HCT116 (cell line): ENCODE measurements around the gene ZNF446. TPM values are rescaled to one million over a fixed set of nuclear protein-coding genes. Genes with fewer than 3 reads are reported as not detected.

Experiments
- ATAC-seq: fragments of 200-7000 bp; cut with Tn5 transposase; 2 replicates; pipeline ENCODE4 v1.9.1; 2020; ENCODE audit warnings: mild to moderate bottlenecking, moderate library complexity
- BruUV-seq: library from RNA; stranded (reverse); fragments of 400-500 nt; replicated peaks from 2 replicates; lab custom pipeline; 2021; lab: Mats Ljungman, UMichigan
- CTCF ChIA-PET: fragments of 300-600 bp; sonication (Branson Sonifier 250); formaldehyde crosslinking; loops from one replicate; lab custom pipeline; 2021; ENCODE audit warnings: antibody characterized with exemption; lab: Charles Lee
- POLR2A ChIA-PET: fragments of 300-600, 350-600 bp; sonication (Branson Sonifier 250); formaldehyde crosslinking; loops from one replicate; lab custom pipeline; 2021; ENCODE audit warnings: antibody characterized with exemption; lab: Charles Lee
- RAD21 ChIA-PET, 2 experiments: fragments of 300-600 bp; sonication (Branson Sonifier 250); formaldehyde crosslinking; loops; one replicate each; lab custom pipeline; 2023; ENCODE audit warnings: low total read pairs in 2 of 2; ENCODE audit not compliant: uncharacterized antibody in 2 of 2, unreplicated experiment in 2 of 2, low non-redundant PET in 1 of 2; lab: Charles Lee
- DNase-seq: peaks from one replicate; pipeline ENCODE4 v3.0.0-alpha.2; 2010; ENCODE audit warnings: low read depth, low spot score
- H2AFZ ChIP-seq: fragments of 200-600 bp; shearing (Covaris generic), sonication (generic); 2 replicates; pipeline ENCODE4 v1.6.1; 2017; ENCODE audit warnings: low read depth, mixed run types, mixed read lengths, antibody characterized with exemption, low read length; ENCODE audit not compliant: poor library complexity, severe bottlenecking
- H3K27ac ChIP-seq: 2 replicates; pipeline ENCODE4 v1.5.1; 2012; ENCODE audit warnings: low read depth, low read length
- H3K27me3 ChIP-seq: fragments of 200-600 bp; sonication (generic); 2 replicates; pipeline ENCODE4 v1.6.1; 2016; ENCODE audit warnings: mixed run types, low read length, mixed read lengths; ENCODE audit not compliant: insufficient read depth
- H3K36me3 ChIP-seq, 2 experiments: fragments of 200-500 bp in 1 of 2; fragments of 200-600 bp in 1 of 2; sonication (Bioruptor generic) in 1 of 2; sonication (generic) in 1 of 2; 2 replicates each; pipeline versions ENCODE4 v1.5.1 to v1.6.1; 2014 to 2016; ENCODE audit warnings: low read length in 2 of 2, inconsistent platforms in 1 of 2, mixed read lengths in 1 of 2, mixed run types in 1 of 2; ENCODE audit not compliant: insufficient read depth in 2 of 2, control insufficient read depth in 1 of 2
- H3K4me1 ChIP-seq, 2 experiments: fragments of 200-600 bp in 1 of 2; sonication (generic) in 1 of 2; 2 replicates each; pipeline versions ENCODE4 v1.5.1 to v1.6.1; 2012 to 2017; ENCODE audit warnings: low read length in 2 of 2, inconsistent platforms in 1 of 2, mild to moderate bottlenecking in 1 of 2, mixed read lengths in 1 of 2, mixed run types in 1 of 2, moderate library complexity in 1 of 2; ENCODE audit not compliant: insufficient read depth in 2 of 2, control insufficient read depth in 1 of 2
- H3K4me2 ChIP-seq: fragments of 200-600 bp; sonication (generic); 2 replicates; pipeline ENCODE4 v1.6.1; 2017; ENCODE audit warnings: mixed run types, low read length, mixed read lengths
- H3K4me3 ChIP-seq, 2 experiments: fragments of 200-600 bp in 1 of 2; sonication (generic) in 1 of 2; replicated peaks in 1 of 2; 2 replicates each; pipeline ENCODE4 v1.5.1; 2011 to 2016; ENCODE audit warnings: low read length in 2 of 2, control low read depth in 1 of 2, low read depth in 1 of 2, mild to moderate bottlenecking in 1 of 2, mixed read lengths in 1 of 2, mixed run types in 1 of 2
- H3K79me2 ChIP-seq: fragments of 200-600 bp; sonication (generic); 2 replicates; pipeline ENCODE4 v1.6.1; 2017; ENCODE audit warnings: mild to moderate bottlenecking, mixed run types, low read length, moderate library complexity, mixed read lengths; ENCODE audit not compliant: insufficient read depth
- H3K9ac ChIP-seq: fragments of 200-600 bp; sonication (generic); 2 replicates; pipeline ENCODE4 v1.6.1; 2016; ENCODE audit warnings: low read length, mixed read lengths
- H3K9me2 ChIP-seq: fragments of 200-600 bp; sonication (generic), shearing (Covaris generic); 2 replicates; pipeline ENCODE4 v1.6.1; 2017; ENCODE audit warnings: mixed run types, mild to moderate bottlenecking, moderate library complexity; ENCODE audit not compliant: insufficient read depth
- H3K9me3 ChIP-seq, 2 experiments: fragments of 200-500 bp in 1 of 2; fragments of 200-600 bp in 1 of 2; sonication (Bioruptor generic) in 1 of 2; sonication (generic) in 1 of 2; 2 replicates each; pipeline ENCODE4 v1.6.1; 2014 to 2017; ENCODE audit warnings: low read length in 2 of 2, mixed read lengths in 2 of 2, inconsistent platforms in 1 of 2, low read depth in 1 of 2, mild to moderate bottlenecking in 1 of 2, mixed run types in 1 of 2, moderate library complexity in 1 of 2; ENCODE audit not compliant: control insufficient read depth in 1 of 2, insufficient read depth in 1 of 2
- H4K20me1 ChIP-seq: fragments of 200-600 bp; sonication (generic), shearing (Covaris generic); 2 replicates; pipeline ENCODE4 v1.6.1; 2017; ENCODE audit warnings: mixed run types, mild to moderate bottlenecking, moderate library complexity; ENCODE audit not compliant: insufficient read depth
- CBX3 ChIP-seq: IDR thresholded peaks from 2 replicates; pipeline ENCODE4 v1.6.1; 2012; ENCODE audit warnings: low read depth
- CEBPB ChIP-seq: IDR thresholded peaks from 2 replicates; pipeline ENCODE4 v1.6.1; 2012; ENCODE audit warnings: low read depth
- EZH2 ChIP-seq: fragments of 200-600 bp; sonication (generic); IDR thresholded peaks from 2 replicates; pipeline ENCODE4 v1.6.1; 2017; ENCODE audit warnings: antibody characterized with exemption, mixed run types
- FOSL1 ChIP-seq: IDR thresholded peaks from 2 replicates; pipeline ENCODE4 v1.6.1; 2012; ENCODE audit warnings: low read depth
- POLR2A ChIP-seq: IDR thresholded peaks from 2 replicates; pipeline ENCODE4 v1.7.0; 2011; ENCODE audit warnings: borderline replicate concordance; ENCODE audit not compliant: insufficient read depth, insufficient read length; ENCODE audit errors: extremely low read depth
- POLR2AphosphoS5 ChIP-seq: IDR thresholded peaks from 2 replicates; pipeline ENCODE4 v1.6.1; 2011; ENCODE audit warnings: mild to moderate bottlenecking, low read depth, low read length, moderate library complexity
- RAD21 ChIP-seq: IDR thresholded peaks from 2 replicates; pipeline ENCODE4 v1.6.1; 2012; ENCODE audit warnings: low read depth, mild to moderate bottlenecking
- SIN3A ChIP-seq: IDR thresholded peaks from 2 replicates; pipeline ENCODE4 v1.6.1; 2012; ENCODE audit warnings: low read depth
- SP1 ChIP-seq: IDR thresholded peaks from 2 replicates; pipeline ENCODE4 v1.6.1; 2012; ENCODE audit warnings: low read depth
- SRF ChIP-seq: IDR thresholded peaks from 2 replicates; pipeline ENCODE4 v1.6.1; 2012; ENCODE audit warnings: low read depth
- TCF7L2 ChIP-seq: IDR thresholded peaks from 2 replicates; pipeline ENCODE4 v1.7.0; 2011; ENCODE audit warnings: borderline replicate concordance, inconsistent platforms; ENCODE audit not compliant: insufficient read depth, insufficient read length; ENCODE audit errors: extremely low read depth
- YY1 ChIP-seq: IDR thresholded peaks from 2 replicates; pipeline ENCODE4 v1.6.1; 2011; ENCODE audit warnings: low read length, low read depth, moderate library complexity, mild to moderate bottlenecking; ENCODE audit not compliant: insufficient replicate concordance; ENCODE audit errors: extremely low read depth
- ZFX ChIP-seq: fragments of 450-650 bp; IDR thresholded peaks from 2 replicates; pipeline ENCODE4 v1.6.1; 2017
- intact Hi-C: fragments of 100-400 bp; cut with micrococcal nuclease; formaldehyde crosslinking; loops from 2 replicates; pipeline ENCODE4 v1.10.0; 2022
- total RNA-seq: library from RNA; stranded (reverse); gene quantifications from one replicate; pipeline ENCODE4 v1.2.1, GENCODE V29; 2021; ENCODE audit not compliant: unreplicated experiment
- TF ChIP-seq, protein P1 (sequence below), 3 experiments: fragments of 200-600 bp in 1 of 3; sonication (generic) in 1 of 3; IDR thresholded peaks in 2 of 3; conservative IDR thresholded peaks in 1 of 3; 2 replicates each; pipeline ENCODE4 v1.5.1; 2012 to 2017; ENCODE audit warnings: low read depth in 2 of 3, low read length in 2 of 3, antibody characterized with exemption in 1 of 3, borderline replicate concordance in 1 of 3, control low read depth in 1 of 3, mild to moderate bottlenecking in 1 of 3, mixed read lengths in 1 of 3, mixed run types in 1 of 3, moderate library complexity in 1 of 3; ENCODE audit not compliant: insufficient read depth in 1 of 3
- TF ChIP-seq, protein P2 (sequence below): IDR thresholded peaks from 2 replicates; pipeline ENCODE4 v1.6.1; 2011; ENCODE audit warnings: mild to moderate bottlenecking, low read length, moderate library complexity; ENCODE audit not compliant: insufficient replicate concordance; ENCODE audit errors: extremely low read depth
- TF ChIP-seq, protein P3 (sequence below): IDR thresholded peaks from 2 replicates; pipeline ENCODE4 v1.6.1; 2012
- TF ChIP-seq, protein P4 (sequence below): IDR thresholded peaks from 2 replicates; pipeline ENCODE4 v1.6.1; 2012; ENCODE audit warnings: low read depth

ZNF446 gene
- total RNA-seq, 1 experiment from 2014 or later, result 6.5 TPM

DNA sequence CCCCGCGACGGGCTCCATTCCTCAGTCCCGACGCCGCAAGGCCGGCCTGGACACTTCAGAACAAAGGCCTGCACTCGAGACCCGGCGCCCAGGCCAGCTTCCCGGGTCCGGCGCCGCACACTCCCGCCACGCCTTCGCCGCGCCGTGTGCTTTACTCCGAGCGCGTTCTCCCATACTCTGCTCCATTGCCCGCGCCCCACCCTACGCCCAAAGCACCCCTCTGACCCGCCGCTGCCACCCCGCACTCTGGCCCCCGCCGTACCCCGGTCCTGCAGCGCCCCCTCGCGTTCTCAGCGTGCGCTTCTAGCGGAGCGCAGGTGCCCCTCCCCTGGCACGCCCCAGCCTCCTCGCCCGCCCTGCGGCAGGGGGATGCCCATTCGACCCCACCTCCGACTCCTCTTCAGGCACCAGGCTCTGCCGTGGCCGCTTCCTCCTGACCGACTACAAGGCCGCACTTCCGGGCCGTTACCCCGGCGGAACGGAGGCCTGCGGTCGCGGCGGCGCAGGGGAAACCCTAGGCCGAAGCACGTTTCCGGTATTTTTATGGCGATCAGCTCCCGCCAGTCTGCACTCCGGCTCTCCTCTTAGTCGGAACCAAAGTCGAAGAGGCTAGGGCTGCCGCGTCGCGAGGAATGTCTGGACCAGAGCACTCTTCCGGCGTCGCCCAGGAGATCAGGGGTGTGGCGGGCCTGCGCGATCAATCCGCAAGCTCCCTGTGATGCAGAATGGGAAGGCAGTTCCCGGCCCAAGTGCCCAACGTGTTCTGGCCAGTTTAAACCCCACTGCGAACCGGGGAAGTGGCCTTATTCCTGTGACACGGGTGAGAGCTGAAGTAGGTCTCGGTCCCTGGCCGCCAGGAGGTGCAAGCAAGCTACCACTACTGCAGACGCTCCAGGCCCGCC is 43.5 kb downstream of the ZNF446 start, which contains the start of gene ZBTB45:
ZBTB45 (minus strand) TSS at position 456 of the 902 bp plus-strand sequence. CDS start 2,137 bp downstream, outside the sequence.
- Histone ChIP-seq H3K4me1 (peaks cover 12 to 35% of the 10 kb centered on the region in 2 experiments), H3K27me3 (no peaks in the 10 kb centered on the region), H3K9me3 (no peaks in the 10 kb centered on the region), H3K27ac (peak within 1 kb of the TSS; percentile 91), H2AFZ (no peak within 1 kb of the TSS), H3K4me2 (peak within 1 kb of the TSS; percentile 91), H3K9me2 (no peaks in the 10 kb centered on the region), H4K20me1 (no peaks in the 10 kb centered on the region), H3K9ac (peak within 1 kb of the TSS; percentile 84), H3K79me2 (peaks cover 43% of the 10 kb centered on the region), H3K36me3 (peaks cover 2 to 17% of the 10 kb centered on the region in 2 experiments; a peak in 2 of 4 replicates), H3K4me3 (peak within 1 kb of the TSS; percentile 78 to 90)
- intact Hi-C loops, result loop anchor here (1.0 to 5.0 kb wide), 4 partner anchors 25 to 302 kb away; partner anchors contain the start of genes MZF1, TRIM28 and ZSCAN22
- DNase-seq (peak; percentile 94), ATAC-seq (peak; percentile 74)
- RAD21 ChIA-PET, result interaction anchor here (1.0 to 2.2 kb wide), 3 partner anchors 35 to 62 kb away, joined by 6 to 8 read pairs (median 7); partner anchors contain the start of gene CHMP2A (in 1 of the 2)
- TSS peak; percentile 44 for BruUV-seq
- POLR2A ChIA-PET, result interaction anchor here (0.7 to 3.8 kb wide), 11 partner anchors 18 to 157 kb away, joined by 3 to 33 read pairs (median 4); partner anchors contain the start of genes CHMP2A, TRIM28, ZNF497 and ZNF584
- CTCF ChIA-PET, result interaction anchor here (0.6 to 3.3 kb wide), 17 partner anchors 9 to 625 kb away, joined by 3 to 20 read pairs (median 4); partner anchors contain the start of genes CHMP2A, TRIM28, ZNF497 and ZNF544
- TF ChIP-seq TCF7L2 (no peak), CEBPB (no peak), ZFX (peak; percentile 94), YY1 (peak; percentile 85), EZH2 (no peak), RAD21 (peak; percentile 90), SIN3A (peak; percentile 81), SRF (peak; percentile 93; the same call in 1 of the 2 replicates), POLR2A (peak; percentile 68), SP1 (peak; percentile 83), POLR2AphosphoS5 (peak; percentile 80), FOSL1 (no peak), CBX3 (peak; percentile 95)
- TF ChIP-seq, protein P1, sequence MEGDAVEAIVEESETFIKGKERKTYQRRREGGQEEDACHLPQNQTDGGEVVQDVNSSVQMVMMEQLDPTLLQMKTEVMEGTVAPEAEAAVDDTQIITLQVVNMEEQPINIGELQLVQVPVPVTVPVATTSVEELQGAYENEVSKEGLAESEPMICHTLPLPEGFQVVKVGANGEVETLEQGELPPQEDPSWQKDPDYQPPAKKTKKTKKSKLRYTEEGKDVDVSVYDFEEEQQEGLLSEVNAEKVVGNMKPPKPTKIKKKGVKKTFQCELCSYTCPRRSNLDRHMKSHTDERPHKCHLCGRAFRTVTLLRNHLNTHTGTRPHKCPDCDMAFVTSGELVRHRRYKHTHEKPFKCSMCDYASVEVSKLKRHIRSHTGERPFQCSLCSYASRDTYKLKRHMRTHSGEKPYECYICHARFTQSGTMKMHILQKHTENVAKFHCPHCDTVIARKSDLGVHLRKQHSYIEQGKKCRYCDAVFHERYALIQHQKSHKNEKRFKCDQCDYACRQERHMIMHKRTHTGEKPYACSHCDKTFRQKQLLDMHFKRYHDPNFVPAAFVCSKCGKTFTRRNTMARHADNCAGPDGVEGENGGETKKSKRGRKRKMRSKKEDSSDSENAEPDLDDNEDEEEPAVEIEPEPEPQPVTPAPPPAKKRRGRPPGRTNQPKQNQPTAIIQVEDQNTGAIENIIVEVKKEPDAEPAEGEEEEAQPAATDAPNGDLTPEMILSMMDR (IDR thresholded peaks at IDR 0.05 in 2 of 3, conservative IDR thresholded peaks at IDR 0.05 in 1 of 3; ENCODE audit: borderline replicate concordance in 1 of 3, insufficient read depth in 1 of 3, low read depth in 2 of 3, low read length in 2 of 3), result peak; percentile 69 to 75 (median 71)
- TF ChIP-seq, protein P2, sequence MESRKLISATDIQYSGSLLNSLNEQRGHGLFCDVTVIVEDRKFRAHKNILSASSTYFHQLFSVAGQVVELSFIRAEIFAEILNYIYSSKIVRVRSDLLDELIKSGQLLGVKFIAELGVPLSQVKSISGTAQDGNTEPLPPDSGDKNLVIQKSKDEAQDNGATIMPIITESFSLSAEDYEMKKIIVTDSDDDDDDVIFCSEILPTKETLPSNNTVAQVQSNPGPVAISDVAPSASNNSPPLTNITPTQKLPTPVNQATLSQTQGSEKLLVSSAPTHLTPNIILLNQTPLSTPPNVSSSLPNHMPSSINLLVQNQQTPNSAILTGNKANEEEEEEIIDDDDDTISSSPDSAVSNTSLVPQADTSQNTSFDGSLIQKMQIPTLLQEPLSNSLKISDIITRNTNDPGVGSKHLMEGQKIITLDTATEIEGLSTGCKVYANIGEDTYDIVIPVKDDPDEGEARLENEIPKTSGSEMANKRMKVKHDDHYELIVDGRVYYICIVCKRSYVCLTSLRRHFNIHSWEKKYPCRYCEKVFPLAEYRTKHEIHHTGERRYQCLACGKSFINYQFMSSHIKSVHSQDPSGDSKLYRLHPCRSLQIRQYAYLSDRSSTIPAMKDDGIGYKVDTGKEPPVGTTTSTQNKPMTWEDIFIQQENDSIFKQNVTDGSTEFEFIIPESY, result peak; percentile 60
- TF ChIP-seq, protein P3, sequence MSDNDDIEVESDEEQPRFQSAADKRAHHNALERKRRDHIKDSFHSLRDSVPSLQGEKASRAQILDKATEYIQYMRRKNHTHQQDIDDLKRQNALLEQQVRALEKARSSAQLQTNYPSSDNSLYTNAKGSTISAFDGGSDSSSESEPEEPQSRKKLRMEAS, result peak; percentile 86
- TF ChIP-seq, protein P4, sequence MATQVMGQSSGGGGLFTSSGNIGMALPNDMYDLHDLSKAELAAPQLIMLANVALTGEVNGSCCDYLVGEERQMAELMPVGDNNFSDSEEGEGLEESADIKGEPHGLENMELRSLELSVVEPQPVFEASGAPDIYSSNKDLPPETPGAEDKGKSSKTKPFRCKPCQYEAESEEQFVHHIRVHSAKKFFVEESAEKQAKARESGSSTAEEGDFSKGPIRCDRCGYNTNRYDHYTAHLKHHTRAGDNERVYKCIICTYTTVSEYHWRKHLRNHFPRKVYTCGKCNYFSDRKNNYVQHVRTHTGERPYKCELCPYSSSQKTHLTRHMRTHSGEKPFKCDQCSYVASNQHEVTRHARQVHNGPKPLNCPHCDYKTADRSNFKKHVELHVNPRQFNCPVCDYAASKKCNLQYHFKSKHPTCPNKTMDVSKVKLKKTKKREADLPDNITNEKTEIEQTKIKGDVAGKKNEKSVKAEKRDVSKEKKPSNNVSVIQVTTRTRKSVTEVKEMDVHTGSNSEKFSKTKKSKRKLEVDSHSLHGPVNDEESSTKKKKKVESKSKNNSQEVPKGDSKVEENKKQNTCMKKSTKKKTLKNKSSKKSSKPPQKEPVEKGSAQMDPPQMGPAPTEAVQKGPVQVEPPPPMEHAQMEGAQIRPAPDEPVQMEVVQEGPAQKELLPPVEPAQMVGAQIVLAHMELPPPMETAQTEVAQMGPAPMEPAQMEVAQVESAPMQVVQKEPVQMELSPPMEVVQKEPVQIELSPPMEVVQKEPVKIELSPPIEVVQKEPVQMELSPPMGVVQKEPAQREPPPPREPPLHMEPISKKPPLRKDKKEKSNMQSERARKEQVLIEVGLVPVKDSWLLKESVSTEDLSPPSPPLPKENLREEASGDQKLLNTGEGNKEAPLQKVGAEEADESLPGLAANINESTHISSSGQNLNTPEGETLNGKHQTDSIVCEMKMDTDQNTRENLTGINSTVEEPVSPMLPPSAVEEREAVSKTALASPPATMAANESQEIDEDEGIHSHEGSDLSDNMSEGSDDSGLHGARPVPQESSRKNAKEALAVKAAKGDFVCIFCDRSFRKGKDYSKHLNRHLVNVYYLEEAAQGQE, result no peak
